ENCODE data around the gene FALEC. TPM values are rescaled to one million over a fixed set of nuclear protein-coding genes. Genes with fewer than 3 reads are reported as not detected.

The FALEC gene
- total and polyA plus RNA-seq, 2 experiments from 2014 or later = 1.7 TPM; not detected in 1

- Histone ChIP-seq H3K79me2 (replicated peaks; ENCODE audit: insufficient read depth) (no peaks in the 10 kb centered on the region), H3K4me1 (ENCODE audit: insufficient read depth) (peaks cover 20% of the 10 kb centered on the region; the same call in 1 of the 2 replicates), H3K4me3 (no peak overlapping the region), H4K20me1 (replicated peaks; ENCODE audit: insufficient read depth) (no peaks in the 10 kb centered on the region), H3K27me3 (ENCODE audit: insufficient read depth) (no peaks in the 10 kb centered on the region), H3K36me3 (ENCODE audit: insufficient read depth) (no peaks in the 10 kb centered on the region), H3K4me2 (no peak overlapping the region), H3K27ac (ENCODE audit: low read depth) (0 out of 2 replicates have a peak overlapping the region, but pooled peaks have one; percentile 72), H3K9me2 (ENCODE audit: insufficient read depth) (no peaks in the 10 kb centered on the region), H2AFZ (no peak overlapping the region), H3F3A (replicated peaks; ENCODE audit: low read depth) (no peaks in the 10 kb centered on the region; the same call in 1 of the 2 replicates)
- Mint-ChIP-seq H3K36me3 (ENCODE audit: low read depth) (no peaks in the 10 kb centered on the region), H3K27ac (no peak overlapping the region), H3K4me1 (peaks cover 33% of the 10 kb centered on the region), H3K9me3 (no peaks in the 10 kb centered on the region), H3K4me3 (no peak overlapping the region), H3K27me3 (ENCODE audit: insufficient read depth, low read depth, poor library complexity) (peaks cover 10% of the 10 kb centered on the region)
- no peak for DNase-seq (ENCODE audit: low spot score)
- ATAC-seq = no peak
- TF ChIP-seq POLR2AphosphoS5 (IDR thresholded peaks at IDR 0.05; ENCODE audit: low read depth) = no peak
- TF ChIP-seq ZNF462 (CRISPR knock-in tag; IDR thresholded peaks at IDR 0.05) = no peak
- no peak for TF ChIP-seq ETS1 (IDR thresholded peaks at IDR 0.05)
- no peak for TF ChIP-seq ZNF114 (CRISPR knock-in tag; IDR thresholded peaks at IDR 0.05)
These were observed 39.8 kb downstream of the FALEC start for GRCh38 chr1:150555198-150555970.

Measured in GM23338 (cell line).